GM19035 (cell line): ENCODE results near the gene ASGR1.

Experiments used
- ATAC-seq: cut with Tn5 transposase; IDR thresholded peaks from one replicate; pipeline ENCODE4 v1.9.1; 2021; ENCODE audit not compliant: unreplicated experiment

Gene ASGR1

DNA sequence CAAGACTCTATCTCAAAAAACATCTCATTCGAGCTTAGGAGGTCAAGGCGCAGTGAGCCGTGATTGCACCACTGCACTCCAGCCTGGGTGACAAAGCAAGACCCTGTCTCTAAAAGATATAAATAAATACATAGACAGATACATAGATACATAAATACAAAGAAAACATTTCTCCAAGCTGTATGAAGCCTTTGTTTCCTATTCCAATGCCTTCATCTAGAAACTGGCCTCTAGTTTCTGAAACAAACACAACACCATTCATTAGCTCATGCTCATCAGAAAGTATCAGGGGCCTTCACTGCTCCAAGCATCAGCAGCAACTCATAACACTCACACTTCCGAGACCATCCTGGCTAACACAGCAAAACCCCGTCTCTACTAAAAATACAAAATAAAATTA, 54.2 kb downstream of the ASGR1 start:
- ATAC-seq: no peak

DNA sequence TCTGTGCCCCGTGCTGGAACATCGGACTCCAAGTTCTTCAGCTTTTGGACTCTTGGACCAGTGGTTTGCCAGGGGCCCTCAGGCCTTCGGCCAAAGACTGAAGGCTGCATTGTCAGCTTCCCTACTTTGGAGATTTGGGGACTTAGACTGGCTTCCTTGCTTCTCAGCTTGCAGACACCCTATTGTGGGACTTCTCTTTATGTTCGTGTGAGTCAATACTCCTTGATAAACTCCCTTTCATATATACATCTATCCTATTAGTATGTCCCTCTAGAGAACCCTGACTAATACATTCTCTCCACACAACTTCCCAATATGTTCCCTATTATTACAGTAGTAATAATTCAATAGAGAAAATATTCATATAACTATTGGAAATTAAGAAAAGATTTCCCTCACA, 55.3 kb downstream of the ASGR1 start:
- no peak for ATAC-seq
